Neuronal stem cell (in vitro differentiated cells): ENCODE data around the gene FAM227B.
"Not testable (repeated sequence)": the region's sequence is repeated elsewhere in the genome, so short reads cannot be mapped to it uniquely, and the experiment has no call there.

Source experiments
- DNase-seq: peaks from one replicate; pipeline ENCODE4 v3.0.0-alpha.2; 2013; ENCODE audit warnings: low spot score
- H2AFZ ChIP-seq: one replicate; pipeline ENCODE4 v1.6.1; 2013; ENCODE audit warnings: mild to moderate bottlenecking, low read length, inconsistent platforms
- H2AK5ac ChIP-seq: 2 replicates; pipeline ENCODE4 v1.6.1; 2013; ENCODE audit warnings: low read depth, mild to moderate bottlenecking, inconsistent platforms, low read length, moderate library complexity, mixed read lengths
- H2BK120ac ChIP-seq: 2 replicates; pipeline ENCODE4 v1.6.1; 2013; ENCODE audit warnings: low read depth, mild to moderate bottlenecking, inconsistent platforms, low read length, moderate library complexity, mixed read lengths
- H2BK12ac ChIP-seq: one replicate; pipeline ENCODE4 v1.6.1; 2013; ENCODE audit warnings: low read length, inconsistent platforms
- H2BK15ac ChIP-seq: 2 replicates; pipeline ENCODE4 v1.6.1; 2013; ENCODE audit warnings: mild to moderate bottlenecking, low read length, inconsistent platforms, mixed read lengths
- H2BK5ac ChIP-seq: one replicate; pipeline ENCODE4 v1.6.1; 2013; ENCODE audit warnings: inconsistent platforms, mild to moderate bottlenecking, low read length, moderate library complexity
- H3K14ac ChIP-seq: one replicate; pipeline ENCODE4 v1.6.1; 2013; ENCODE audit warnings: low read length, inconsistent platforms
- H3K18ac ChIP-seq: 2 replicates; pipeline ENCODE4 v1.6.1; 2013; ENCODE audit warnings: low read length, inconsistent platforms
- H3K23ac ChIP-seq: 2 replicates; pipeline ENCODE4 v1.6.1; 2013; ENCODE audit warnings: low read depth, mild to moderate bottlenecking, mixed read lengths, low read length, inconsistent platforms; ENCODE audit not compliant: poor library complexity
- H3K27ac ChIP-seq: replicated peaks from 3 replicates; pipeline ENCODE4 v1.5.1; 2013; ENCODE audit warnings: low read length, inconsistent platforms
- H3K27me3 ChIP-seq, 3 experiments: 2 replicates each; pipeline ENCODE4 v1.6.1; 2013; ENCODE audit warnings: low read length in 3 of 3, mild to moderate bottlenecking in 2 of 3, inconsistent platforms in 1 of 3, low read depth in 1 of 3, mixed read lengths in 1 of 3, moderate library complexity in 1 of 3; ENCODE audit not compliant: control insufficient read depth in 3 of 3, insufficient read depth in 3 of 3
- H3K36me3 ChIP-seq, 2 donors: replicated peaks in 1 of 2; 2 replicates each; pipeline ENCODE4 v1.6.1; 2013; ENCODE audit warnings: low read length in 2 of 2; ENCODE audit not compliant: control insufficient read depth in 2 of 2, insufficient read depth in 2 of 2
- H3K4ac ChIP-seq: 2 replicates; pipeline ENCODE4 v1.6.1; 2013; ENCODE audit warnings: inconsistent platforms, mild to moderate bottlenecking, low read length, moderate library complexity
- H3K4me1 ChIP-seq, 2 donors: 1 replicate in 1 of 2; 2 replicates in 1 of 2; pipeline ENCODE4 v1.6.1; 2013; ENCODE audit warnings: low read length in 2 of 2, low read depth in 1 of 2; ENCODE audit not compliant: control insufficient read depth in 2 of 2, insufficient read depth in 1 of 2
- H3K4me2 ChIP-seq: one replicate; pipeline ENCODE4 v1.6.1; 2013; ENCODE audit warnings: mild to moderate bottlenecking, low read length, inconsistent platforms; ENCODE audit not compliant: insufficient read depth, poor library complexity, severe bottlenecking
- H3K4me3 ChIP-seq, 2 donors: 2 replicates each; pipeline ENCODE4 v1.5.1; 2013; ENCODE audit warnings: low read length in 2 of 2, mild to moderate bottlenecking in 2 of 2, inconsistent platforms in 1 of 2, moderate library complexity in 1 of 2
- H3K79me1 ChIP-seq: one replicate; pipeline ENCODE4 v1.6.1; 2013; ENCODE audit warnings: low read depth, mild to moderate bottlenecking, inconsistent platforms, low read length, moderate library complexity
- H3K9ac ChIP-seq: one replicate; pipeline ENCODE4 v1.6.1; 2013; ENCODE audit warnings: mild to moderate bottlenecking, low read depth, low read length, inconsistent platforms; ENCODE audit not compliant: poor library complexity
- H3K9me3 ChIP-seq, 2 donors: replicated peaks in 1 of 2; 2 replicates each; pipeline versions ENCODE3 to v1.6.1; 2013; ENCODE audit warnings: low read length in 2 of 2, mild to moderate bottlenecking in 2 of 2, inconsistent platforms in 1 of 2, low read depth in 1 of 2, mixed read lengths in 1 of 2, moderate library complexity in 1 of 2; ENCODE audit not compliant: control insufficient read depth in 2 of 2, insufficient read depth in 1 of 2
- H4K8ac ChIP-seq: one replicate; pipeline ENCODE4 v1.6.1; 2013; ENCODE audit warnings: low read depth, mild to moderate bottlenecking, inconsistent platforms, low read length, moderate library complexity
- H4K91ac ChIP-seq: one replicate; pipeline ENCODE4 v1.6.1; 2013; ENCODE audit warnings: low read length, low read depth, mild to moderate bottlenecking, inconsistent platforms; ENCODE audit not compliant: poor library complexity
- WGBS, 2 donors: extraction: QIAGEN DNeasy Blood & Tissue Kit; methylation state at CpG; one replicate each; pipeline ENCODE4 v1.1.7; 2013; ENCODE audit warnings: missing lambda C conversion rate in 2 of 2, mixed read lengths in 1 of 2; ENCODE audit not compliant: insufficient read length in 2 of 2, insufficient replicate concordance in 1 of 2; ENCODE audit errors: extremely low coverage in 2 of 2; 5-methylcytosine and 5-hydroxymethylcytosine counted together

Gene FAM227B

DNA sequence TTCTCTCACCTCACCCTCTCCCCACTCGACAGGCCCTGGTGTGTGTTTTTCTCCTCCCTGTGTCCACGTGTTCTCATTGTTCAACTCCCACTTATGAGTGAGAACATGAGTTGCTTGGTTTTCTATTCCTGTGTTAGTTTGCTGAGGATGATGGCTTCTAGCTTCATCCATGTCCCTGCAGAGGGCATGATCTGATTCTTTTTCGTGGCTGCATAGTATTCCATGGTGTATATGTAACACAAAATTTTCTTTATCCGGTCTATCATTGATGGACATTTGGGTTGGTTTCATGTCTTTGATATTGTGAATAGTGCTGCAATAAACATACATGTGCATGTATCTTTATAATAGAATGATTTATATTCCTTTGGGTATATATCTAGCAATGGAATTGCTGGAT lies 107.9 kb downstream of the FAM227B start:
- H2BK15ac ChIP-seq, H3K4ac ChIP-seq, H3K36me3 ChIP-seq, H2AK5ac ChIP-seq, H4K91ac ChIP-seq, H3K4me2 ChIP-seq, H3K79me1 ChIP-seq, DNase-seq, H2BK120ac ChIP-seq, H2BK5ac ChIP-seq, H3K27ac ChIP-seq, H3K27me3 ChIP-seq, H3K9ac ChIP-seq, H2BK12ac ChIP-seq, H2AFZ ChIP-seq, H3K14ac ChIP-seq, H3K4me3 ChIP-seq, H3K4me1 ChIP-seq, H3K9me3 ChIP-seq, H3K23ac ChIP-seq, H3K18ac ChIP-seq: not testable (repeated sequence)
- WGBS, 2 donors: no CpG with 5 or more reads among the region's 4 CpGs
- H4K8ac ChIP-seq: peak overlapping the region; percentile 43

- H2BK12ac ChIP-seq: no peak overlapping the region
- H2BK5ac ChIP-seq: no peak overlapping the region
- no peaks in the 10 kb centered on the region for H3K36me3 ChIP-seq
- H2BK15ac ChIP-seq: no peak overlapping the region
- H3K4me2 ChIP-seq: no peak overlapping the region
- H3K9ac ChIP-seq: no peak overlapping the region
- H4K91ac ChIP-seq: no peak overlapping the region
- H2BK120ac ChIP-seq: no peak overlapping the region
- H3K4ac ChIP-seq: no peak overlapping the region
- WGBS, 2 donors: no CpG with 5 or more reads among the region's 3 CpGs
- no peak overlapping the region for H3K4me3 ChIP-seq
- no peak overlapping the region for H3K23ac ChIP-seq
- no peak overlapping the region for H3K14ac ChIP-seq
- no peak for DNase-seq
- H3K9me3 ChIP-seq: peaks cover 0 to 4% of the 10 kb centered on the region in 2 donors
- no peak overlapping the region for H2AK5ac ChIP-seq
- H2AFZ ChIP-seq: no peak overlapping the region
- no peaks in the 10 kb centered on the region for H3K79me1 ChIP-seq
- H4K8ac ChIP-seq: no peak overlapping the region
- no peaks in the 10 kb centered on the region for H3K4me1 ChIP-seq
- no peaks in the 10 kb centered on the region for H3K27me3 ChIP-seq
- H3K18ac ChIP-seq: no peak overlapping the region
- no peak overlapping the region for H3K27ac ChIP-seq
These were observed 113.4 kb downstream of the FAM227B start for GRCh38 chr15:49507261-49507660.

- Histone ChIP-seq H3K4me3 (no peak overlapping the region), H3K36me3 (no peaks in the 10 kb centered on the region), H2AFZ (no peak overlapping the region), H2BK12ac (no peak overlapping the region), H3K4me2 (no peak overlapping the region), H2BK15ac (no peak overlapping the region), H3K79me1 (no peaks in the 10 kb centered on the region), H3K18ac (no peak overlapping the region), H3K23ac (no peak overlapping the region), H3K9me3 (peaks cover 4% of the 10 kb centered on the region in 2 donors), H2AK5ac (no peak overlapping the region), H2BK5ac (no peak overlapping the region), H3K9ac (no peak overlapping the region), H3K4ac (no peak overlapping the region), H4K8ac (no peak overlapping the region), H2BK120ac (no peak overlapping the region), H3K27ac (no peak overlapping the region), H3K14ac (no peak overlapping the region), H3K27me3 (no peaks in the 10 kb centered on the region), H3K4me1 (no peaks in the 10 kb centered on the region), H4K91ac (no peak overlapping the region)
- WGBS, 2 donors: no CpG with 5 or more reads among the region's 1 CpG
- DNase-seq: no peak
These were observed 114.3 kb downstream of the FAM227B start for GRCh38 chr15:49506341-49506740.

DNA sequence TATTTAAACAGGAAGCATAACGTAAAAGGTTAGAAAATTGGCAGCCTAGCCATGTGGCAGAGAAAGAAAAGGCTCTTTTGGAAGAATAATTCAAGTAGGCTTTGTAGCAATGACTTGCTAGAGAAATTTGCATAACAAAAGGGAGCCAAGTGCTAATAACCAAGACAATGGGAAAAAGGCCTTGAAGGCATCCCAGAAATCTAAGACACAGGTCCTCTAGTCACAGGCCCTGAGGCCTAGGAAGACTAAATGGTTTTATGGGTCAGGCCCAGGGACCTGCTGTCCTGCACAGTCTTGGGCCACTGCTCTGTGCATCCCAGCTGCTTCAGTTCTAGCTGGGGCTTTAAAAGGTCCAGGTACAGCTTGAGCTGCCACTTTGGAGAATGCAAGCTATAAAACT lies 119.0 kb downstream of the FAM227B start:
- Histone ChIP-seq H2AK5ac (no peak overlapping the region), H3K14ac (no peak overlapping the region), H2AFZ (no peak overlapping the region), H3K4me1 (no peaks in the 10 kb centered on the region), H3K9ac (no peak overlapping the region), H3K79me1 (no peaks in the 10 kb centered on the region), H3K27ac (no peak overlapping the region), H3K4me3 (no peak overlapping the region), H3K9me3 (peaks cover 4 to 8% of the 10 kb centered on the region in 2 donors), H4K8ac (no peak overlapping the region), H4K91ac (no peak overlapping the region), H3K36me3 (no peaks in the 10 kb centered on the region), H2BK15ac (no peak overlapping the region), H3K4me2 (no peak overlapping the region), H2BK120ac (no peak overlapping the region), H3K23ac (no peak overlapping the region), H3K27me3 (no peaks in the 10 kb centered on the region), H2BK5ac (no peak overlapping the region), H2BK12ac (no peak overlapping the region), H3K4ac (no peak overlapping the region), H3K18ac (no peak overlapping the region)
- DNase-seq: no peak
- no CpG with 5 or more reads among the region's 1 CpG for WGBS, 2 donors
